ENCODE data around the gene BRSK2. TPM values are rescaled to one million over a fixed set of nuclear protein-coding genes. Genes with fewer than 3 reads are reported as not detected.

Gene BRSK2
- total and polyA plus RNA-seq, 2 of the 4 experiments (the other 2 are of a cell fraction), result 0.18 to 0.62 TPM

DNA sequence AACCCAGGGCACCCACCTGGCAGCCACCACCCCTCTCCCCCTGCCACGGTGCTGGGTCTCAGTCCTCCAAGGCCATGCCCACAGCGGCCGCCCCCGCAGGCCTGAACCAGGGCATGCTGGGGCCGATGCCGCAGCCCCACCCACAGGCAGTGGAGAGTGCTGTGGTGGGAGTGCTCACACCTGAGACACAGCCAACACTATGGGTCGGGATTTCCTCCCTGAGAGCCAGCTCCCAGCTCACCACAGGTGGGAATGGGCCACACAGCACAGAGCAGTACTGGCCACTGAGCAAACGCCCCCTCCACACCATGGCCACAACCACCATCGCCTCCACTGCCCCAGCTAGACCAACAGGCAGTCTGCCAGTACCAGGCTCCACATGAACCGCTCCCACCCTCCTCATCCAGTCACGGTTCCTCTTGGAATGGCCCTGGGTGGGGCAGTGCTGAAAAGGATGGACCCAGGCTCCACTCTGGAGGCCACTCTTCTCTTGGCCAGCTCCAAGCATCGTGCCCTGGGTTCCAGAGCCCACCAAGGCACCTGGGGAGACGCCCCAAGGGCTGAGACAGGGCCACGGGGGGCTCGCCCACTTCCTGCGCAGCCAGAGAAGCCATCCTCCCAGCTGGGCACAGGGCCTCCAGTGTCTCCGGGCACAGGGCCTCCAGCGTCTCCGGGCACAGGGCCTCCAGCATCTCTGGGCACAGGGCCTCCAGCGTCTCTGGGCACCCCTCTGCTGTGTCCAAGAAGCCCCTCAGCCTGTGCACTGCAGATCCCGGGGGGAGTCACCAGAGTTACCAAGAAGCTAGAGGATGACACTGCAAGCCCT is 82.7 kb downstream of the BRSK2 start:
- H3K79me1 ChIP-seq (ENCODE audit: low read depth in 1 of 2, low read length in 2 of 2), result no peaks in the 10 kb centered on the region
- in situ Hi-C loops (cut with MboI; ENCODE audit: low sequenced_read_pairs), result no loop called here
- no peak overlapping the region for H2BK5ac ChIP-seq (ENCODE audit: low read depth, low read length, poor library complexity, severe bottlenecking)
- no peak overlapping the region for H3K23ac ChIP-seq (ENCODE audit: low read depth, low read length)
- no peaks in the 10 kb centered on the region for H3K4me1 ChIP-seq (ENCODE audit: control insufficient read depth, insufficient read depth, low read length)
- no peak overlapping the region for H2AK5ac ChIP-seq (ENCODE audit: low read depth, low read length)
- H4K91ac ChIP-seq (ENCODE audit: insufficient read depth, low read depth, low read length), result no peak overlapping the region
- H3K36me3 ChIP-seq (ENCODE audit: control insufficient read depth, insufficient read depth, low read length), result peaks cover 30% of the 10 kb centered on the region
- H4K20me1 ChIP-seq (ENCODE audit: insufficient read depth, low read length), result no peaks in the 10 kb centered on the region; the same call in 1 of the 2 replicates
- H3K27ac ChIP-seq (ENCODE audit: insufficient read depth, low read length), result no peak overlapping the region
- POLR2A ChIA-PET (ENCODE audit: unreplicated experiment), result interaction anchor here (0.5 kb wide), 1 partner anchor 637 kb away, joined by 3 read pairs; no protein-coding TSS in a partner anchor
- no peaks in the 10 kb centered on the region for H3K9me3 ChIP-seq (ENCODE audit: control insufficient read depth, insufficient read depth, low read length)
- TF ChIP-seq CHD1 (IDR thresholded peaks at IDR 0.05; ENCODE audit: low read depth, low read length) (no peak), NFE2L2 (IDR thresholded peaks at IDR 0.05; ENCODE audit: low read depth, low read length) (no peak), SMC3 (IDR thresholded peaks at IDR 0.05; ENCODE audit: low read depth, low read length) (no peak), POLR2A (IDR thresholded peaks at IDR 0.05; ENCODE audit: low read depth, low read length) (no peak), MXI1 (IDR thresholded peaks at IDR 0.05; ENCODE audit: borderline replicate concordance, low read depth, low read length) (no peak), RFX5 (IDR thresholded peaks at IDR 0.05; ENCODE audit: low read depth, low read length) (no peak), CTCF (conservative IDR thresholded peaks at IDR 0.05; ENCODE audit: low read depth, low read length) (no peak), MAFK (IDR thresholded peaks at IDR 0.05; ENCODE audit: low read depth, low read length) (no peak), RAD21 (IDR thresholded peaks at IDR 0.05; ENCODE audit: low read length) (no peak), MAZ (IDR thresholded peaks at IDR 0.05; ENCODE audit: borderline replicate concordance, low read depth, low read length) (no peak)
- TF ChIP-seq, protein P1, sequence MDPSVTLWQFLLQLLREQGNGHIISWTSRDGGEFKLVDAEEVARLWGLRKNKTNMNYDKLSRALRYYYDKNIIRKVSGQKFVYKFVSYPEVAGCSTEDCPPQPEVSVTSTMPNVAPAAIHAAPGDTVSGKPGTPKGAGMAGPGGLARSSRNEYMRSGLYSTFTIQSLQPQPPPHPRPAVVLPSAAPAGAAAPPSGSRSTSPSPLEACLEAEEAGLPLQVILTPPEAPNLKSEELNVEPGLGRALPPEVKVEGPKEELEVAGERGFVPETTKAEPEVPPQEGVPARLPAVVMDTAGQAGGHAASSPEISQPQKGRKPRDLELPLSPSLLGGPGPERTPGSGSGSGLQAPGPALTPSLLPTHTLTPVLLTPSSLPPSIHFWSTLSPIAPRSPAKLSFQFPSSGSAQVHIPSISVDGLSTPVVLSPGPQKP (IDR thresholded peaks at IDR 0.05; ENCODE audit: borderline replicate concordance, low read depth, low read length), result no peak
- H4K8ac ChIP-seq (ENCODE audit: low read depth in 2 of 2, low read length in 2 of 2), result no peak overlapping the region
- no peak overlapping the region for H2AFZ ChIP-seq (replicated peaks; ENCODE audit: low read length, poor library complexity)
- 83% methylated on average over 11 of the region's 21 CpGs; no CpG with 5 or more reads in 1 of the 2 experiments for WGBS, 2 experiments (ENCODE audit: extremely low coverage in 2 of 2, insufficient read length in 1 of 2)
- dilution Hi-C loops (cut with HindIII; ENCODE audit: low sequenced_read_pairs, unreplicated experiment), result no loop called here
- H3K9ac ChIP-seq (ENCODE audit: low read depth, low read length), result no peak overlapping the region
- H2BK20ac ChIP-seq (ENCODE audit: low read depth, low read length), result no peak overlapping the region
- H2BK15ac ChIP-seq (ENCODE audit: low read depth, low read length), result no peak overlapping the region
- no peaks in the 10 kb centered on the region for H3K27me3 ChIP-seq (ENCODE audit: control insufficient read depth, insufficient read depth, low read length)
- ATAC-seq (ENCODE audit: low read depth), result no peak
- intact Hi-C loops (cut with micrococcal nuclease), result no loop called here
- no peak overlapping the region for H4K5ac ChIP-seq (ENCODE audit: low read depth, low read length)
- H3K4me3 ChIP-seq (ENCODE audit: insufficient read depth, low read depth, low read length), result no peak overlapping the region
- H3K4me2 ChIP-seq (ENCODE audit: low read depth, low read length), result no peak overlapping the region
- H2BK120ac ChIP-seq (ENCODE audit: low read depth, low read length), result no peak overlapping the region
- no TSS peak for BruUV-seq (replicated peaks)
- no peak overlapping the region for H3K4ac ChIP-seq (ENCODE audit: low read depth, low read length)
- H3K56ac ChIP-seq (ENCODE audit: extremely low read depth, insufficient read depth, low read length), result no peak overlapping the region
- no peaks in the 10 kb centered on the region for H3K9me1 ChIP-seq (ENCODE audit: insufficient read depth, low read length)
- H3K18ac ChIP-seq (ENCODE audit: low read depth, low read length), result no peak overlapping the region
- CTCF ChIA-PET, result no interaction called here
- DNase-seq, result no peak
- H2AK9ac ChIP-seq (replicated peaks; ENCODE audit: low read depth, low read length, poor library complexity), result no peak overlapping the region
- H3K14ac ChIP-seq (replicated peaks; ENCODE audit: low read depth, low read length), result no peak overlapping the region

All from IMR-90 (cell line).